ENCODE measurements around the gene FOXK2.
A peak's percentile ranks its signal among the peaks of the same experiment; 100 is the strongest.

FOXK2 gene

GRCh38 chr17:82599674-82600661 is 80.4 kb downstream of the FOXK2 start:
- H3K4me3 ChIP-seq (ENCODE audit: low read depth, low read length) = no peak overlapping the region
- DNase-seq (ENCODE audit: low read depth) = no peak

- DNase-seq (ENCODE audit: low read depth) = no peak
- no peak overlapping the region for H3K4me3 ChIP-seq (ENCODE audit: low read depth, low read length)
These were observed 81.4 kb downstream of the FOXK2 start for GRCh38 chr17:82600731-82601446.

DNA sequence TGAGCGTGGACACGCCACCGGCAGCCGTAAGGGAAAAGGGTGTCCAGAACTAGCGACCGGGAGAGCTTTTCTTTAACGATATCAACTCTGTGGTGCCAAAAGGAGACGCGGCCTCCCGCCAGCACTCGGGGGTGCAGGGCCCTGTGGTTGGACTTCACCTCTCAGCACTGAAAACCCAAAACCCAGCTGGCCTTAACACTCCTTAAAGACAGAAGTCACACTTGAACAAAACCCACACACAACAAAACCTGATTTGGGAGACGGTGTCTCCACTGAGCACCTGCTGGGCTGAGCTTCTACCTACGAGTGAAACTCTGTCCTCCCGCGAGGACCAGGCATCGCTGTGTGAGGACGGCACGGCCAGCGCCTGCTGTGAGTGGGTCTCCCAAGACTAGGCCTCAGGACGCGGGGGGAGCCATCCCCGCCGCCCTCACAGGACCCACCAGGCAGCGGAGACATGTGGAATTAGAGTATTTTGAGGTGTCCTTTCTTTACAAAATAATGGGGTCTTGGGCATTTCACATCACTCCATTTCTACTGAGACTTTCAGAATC is 82.0 kb downstream of the FOXK2 start:
- H3K4me3 ChIP-seq (ENCODE audit: low read depth, low read length) = no peak overlapping the region
- no peak for DNase-seq (ENCODE audit: low read depth)

DNA sequence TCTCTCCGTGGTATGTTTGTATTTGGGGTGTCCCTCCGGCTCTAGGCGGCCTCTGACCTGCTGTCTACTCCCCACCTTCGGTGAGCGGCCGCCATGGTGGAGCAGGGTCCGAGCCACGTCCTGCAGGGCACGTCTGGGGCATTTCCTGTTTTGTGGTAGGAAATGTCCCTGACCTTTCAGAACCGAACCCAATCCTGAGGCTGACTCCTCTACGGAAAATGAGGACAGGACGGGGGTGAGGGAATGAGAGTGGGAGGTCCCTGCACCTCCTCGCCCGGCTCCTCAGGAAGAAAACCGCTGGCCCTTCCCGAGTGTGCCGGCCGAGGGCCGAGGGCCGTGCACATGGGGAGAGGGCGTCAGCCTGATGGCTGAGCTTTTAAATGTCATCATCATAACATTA is 83.0 kb downstream of the FOXK2 start:
- no peak overlapping the region for H3K4me3 ChIP-seq (ENCODE audit: low read depth, low read length)
- no peak for DNase-seq (ENCODE audit: low read depth)

GRCh38 chr17:82602986-82603710 is 83.6 kb downstream of the FOXK2 start:
- peak; percentile 39 for DNase-seq (ENCODE audit: low read depth)
- H3K4me3 ChIP-seq (ENCODE audit: low read depth, low read length) = no peak overlapping the region

- no peak for DNase-seq (ENCODE audit: low read depth)
- no peak overlapping the region for H3K4me3 ChIP-seq (ENCODE audit: low read depth, low read length)
These were observed 84.5 kb downstream of the FOXK2 start for GRCh38 chr17:82603981-82604448.

DNA sequence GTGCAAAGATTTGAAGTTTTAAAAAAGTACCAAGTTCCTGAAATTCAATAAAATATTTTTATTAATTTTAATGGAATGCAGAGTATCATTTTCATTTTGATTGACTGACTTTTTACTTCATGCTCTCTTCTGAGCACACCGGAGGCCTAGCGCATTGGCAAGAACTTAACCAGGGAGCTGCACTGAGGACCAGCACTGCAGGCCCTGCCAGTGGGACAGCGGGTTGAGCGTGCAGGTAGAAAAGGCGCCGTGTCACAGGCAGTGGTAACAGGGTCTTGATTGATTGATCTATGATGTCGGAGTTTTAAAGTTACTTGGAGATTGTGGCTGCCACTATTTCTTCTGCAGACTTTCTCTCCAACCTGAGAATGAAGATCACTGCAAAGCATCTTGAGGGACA is 85.0 kb downstream of the FOXK2 start:
- no peak for DNase-seq (ENCODE audit: low read depth)
- no peak overlapping the region for H3K4me3 ChIP-seq (ENCODE audit: low read depth, low read length)

- DNase-seq (ENCODE audit: low read depth) = no peak
- H3K4me3 ChIP-seq (ENCODE audit: low read depth, low read length) = no peak overlapping the region
These were observed 86.5 kb downstream of the FOXK2 start for GRCh38 chr17:82605939-82606600.

GRCh38 chr17:82608816-82609215 is 89.3 kb downstream of the FOXK2 start:
- DNase-seq (ENCODE audit: low read depth) = no peak
- no peak overlapping the region for H3K4me3 ChIP-seq (ENCODE audit: low read depth, low read length)

DNA sequence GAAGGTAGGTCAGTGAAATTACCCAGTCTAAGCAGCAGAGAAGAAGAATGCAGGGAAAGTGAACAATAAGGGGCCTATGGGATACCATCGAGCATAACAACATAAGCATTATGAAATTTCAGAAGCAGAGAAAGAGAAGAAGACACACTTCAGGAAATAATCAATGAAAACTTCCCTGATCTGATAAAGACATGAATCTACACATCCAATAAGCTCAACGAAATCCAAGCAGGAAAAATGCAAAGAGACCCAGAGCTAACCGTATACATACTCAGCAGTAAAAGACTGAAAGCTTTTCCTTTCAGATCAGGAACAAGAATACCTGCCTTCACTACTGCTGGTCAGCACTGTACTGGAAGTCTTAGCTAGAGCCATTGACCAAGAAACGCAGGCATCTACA is 90.1 kb downstream of the FOXK2 start:
- H3K4me3 ChIP-seq (ENCODE audit: low read depth, low read length) = no peak overlapping the region
- no peak for DNase-seq (ENCODE audit: low read depth)

DNA sequence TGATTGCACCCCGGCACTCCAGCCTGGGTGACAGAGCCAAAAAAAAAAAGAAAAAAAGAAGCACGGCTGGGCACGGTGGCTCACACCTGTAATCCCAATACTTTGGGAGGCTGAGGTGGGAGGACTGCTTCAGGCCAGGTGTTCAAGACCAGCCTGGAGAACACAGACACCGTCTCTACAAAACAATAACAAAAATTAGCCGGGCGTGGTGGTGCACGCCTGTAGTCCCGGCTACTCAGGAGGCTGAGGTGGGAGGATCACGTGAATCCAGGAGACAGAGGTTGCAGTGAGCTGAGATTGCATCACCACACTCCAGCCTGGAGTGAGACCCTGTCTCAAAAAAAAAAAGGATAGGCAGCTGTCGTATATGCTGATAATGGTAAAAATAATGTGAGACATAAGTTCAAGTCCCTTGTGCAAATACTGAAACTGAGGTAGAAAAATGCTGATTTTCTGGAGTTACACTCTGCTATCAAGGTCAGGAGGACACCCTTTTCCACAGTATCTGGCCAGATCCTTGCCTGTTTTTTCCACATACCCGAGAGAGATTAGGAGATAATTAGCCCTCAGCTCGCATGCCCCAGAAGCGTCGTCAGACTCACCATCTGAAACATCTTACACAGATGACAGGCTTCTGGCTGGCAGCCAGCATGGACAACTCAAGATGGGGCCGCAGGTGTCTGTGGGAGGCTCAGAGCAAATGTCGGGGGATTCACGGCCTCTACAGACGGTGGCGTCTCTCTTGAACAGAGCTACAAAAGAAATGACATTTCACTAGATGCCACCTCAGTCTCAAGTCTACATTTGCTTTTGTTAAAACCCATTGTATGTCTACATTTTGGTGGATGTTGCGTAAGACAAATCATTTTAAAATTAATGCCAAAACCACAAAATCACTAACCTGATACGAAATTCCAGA is 91.9 kb downstream of the FOXK2 start:
- DNase-seq (ENCODE audit: low read depth) = no peak
- H3K4me3 ChIP-seq (ENCODE audit: low read depth, low read length) = no peak overlapping the region

DNA sequence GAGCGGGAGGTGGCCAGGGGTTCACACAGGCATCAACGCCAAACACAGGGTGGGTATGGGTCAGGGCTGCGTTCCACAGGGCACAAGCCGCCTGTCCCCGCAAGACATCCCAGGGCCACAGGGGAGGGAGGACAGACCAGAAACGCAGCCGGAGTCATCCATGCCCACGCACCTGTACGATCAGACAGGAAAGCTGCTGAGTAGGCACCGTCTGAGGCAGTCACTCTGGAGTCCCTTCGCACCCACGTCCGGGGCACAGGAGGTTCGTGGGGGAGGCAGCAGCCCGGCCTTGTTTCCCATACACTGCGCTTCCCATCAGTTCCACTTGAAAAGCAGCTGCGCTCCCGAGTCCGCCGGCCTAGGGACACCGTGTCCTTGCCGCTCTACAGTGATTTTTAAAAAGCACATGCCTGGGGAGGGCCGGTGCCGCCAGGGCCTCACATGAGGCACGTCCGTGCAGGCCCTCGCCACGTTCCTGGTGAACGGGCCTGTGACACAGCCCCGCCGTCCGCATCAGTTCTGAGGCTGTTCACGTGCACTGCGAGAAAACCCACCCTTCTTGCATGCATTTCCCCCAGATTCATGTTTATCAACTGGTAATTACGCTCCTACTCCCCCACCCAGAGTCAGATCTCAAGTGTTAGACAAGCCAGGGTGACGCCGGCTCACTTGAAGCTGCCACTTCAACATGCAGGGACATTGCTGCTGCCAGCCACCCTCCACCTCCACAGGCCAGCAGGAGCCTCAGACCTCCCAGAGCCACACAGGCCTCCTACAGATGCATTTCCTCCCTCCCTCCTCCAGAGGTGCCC is 94.0 kb downstream of the FOXK2 start:
- no peak for DNase-seq (ENCODE audit: low read depth)
- H3K4me3 ChIP-seq (ENCODE audit: low read depth, low read length) = no peak overlapping the region

- DNase-seq (ENCODE audit: low read depth) = no peak
- H3K4me3 ChIP-seq (ENCODE audit: low read depth, low read length) = no peak overlapping the region
These were observed 94.6 kb downstream of the FOXK2 start for GRCh38 chr17:82614095-82614631.

- no peak for DNase-seq (ENCODE audit: low read depth)
- no peak overlapping the region for H3K4me3 ChIP-seq (ENCODE audit: low read depth, low read length)
These were observed 95.8 kb downstream of the FOXK2 start for GRCh38 chr17:82615084-82616020.

DNA sequence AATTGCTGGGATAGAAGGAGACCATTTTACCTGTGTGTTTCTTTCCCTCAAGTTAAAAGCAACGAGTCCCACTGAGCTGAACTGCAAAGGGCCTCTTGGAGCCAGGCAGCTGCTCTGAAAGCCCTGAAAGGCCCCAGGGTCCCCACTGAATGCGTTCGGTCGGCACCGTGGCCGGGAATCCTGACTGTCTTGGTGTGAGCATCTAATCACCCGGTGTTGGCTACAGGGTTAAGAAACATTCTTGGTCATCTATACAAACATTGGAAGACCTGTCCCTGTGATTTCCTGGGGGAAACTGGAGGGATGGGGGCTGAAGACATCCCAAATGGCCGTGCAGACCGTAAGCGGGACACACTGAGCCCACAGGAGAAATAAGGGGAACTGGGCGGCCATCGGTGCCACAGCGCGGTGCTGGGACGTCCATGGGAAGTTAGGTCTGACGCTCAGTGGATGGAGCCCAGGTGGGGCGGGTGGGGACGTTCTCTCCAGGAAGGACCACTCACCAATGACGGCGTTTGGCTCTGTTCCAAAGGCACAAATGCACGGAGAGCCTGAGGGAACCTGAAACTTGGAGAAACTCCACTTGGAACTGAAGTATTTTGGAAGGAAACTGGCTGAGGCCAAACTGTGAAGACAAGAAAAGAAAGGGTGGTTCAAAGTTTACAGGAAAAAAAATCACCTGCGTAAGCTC is 96.6 kb downstream of the FOXK2 start:
- no peak overlapping the region for H3K4me3 ChIP-seq (ENCODE audit: low read depth, low read length)
- no peak for DNase-seq (ENCODE audit: low read depth)
